ENCODE measurements around the gene ARAP3. TPM values are rescaled to one million over a fixed set of nuclear protein-coding genes. Genes with fewer than 3 reads are reported as not detected.

Gene ARAP3
- total RNA-seq, 1 experiment from 2014 or later = 15.1 TPM

GRCh38 chr5:141609044-141609443, 73.0 kb downstream of the ARAP3 start:
- Histone ChIP-seq H3K4me1 (ENCODE audit: control insufficient read depth in 1 of 2, insufficient read depth in 2 of 2, low read length in 2 of 2) (peaks cover 10 to 20% of the 10 kb centered on the region in 2 experiments), H3K4me2 (ENCODE audit: low read length) (no peak overlapping the region), H3K9me3 (ENCODE audit: control insufficient read depth in 1 of 2, insufficient read depth in 1 of 2, low read depth in 1 of 2, low read length in 2 of 2) (no peaks in the 10 kb centered on the region), H3K36me3 (ENCODE audit: control insufficient read depth in 1 of 2, insufficient read depth in 2 of 2, low read length in 2 of 2) (no peaks in the 10 kb centered on the region), H4K20me1 (ENCODE audit: insufficient read depth) (peaks cover 6% of the 10 kb centered on the region; the same call in 1 of the 2 replicates), H3K4me3 (replicated peaks in 1 of 2; ENCODE audit: low read depth in 1 of 2, low read length in 2 of 2) (no peak overlapping the region), H3K79me2 (ENCODE audit: insufficient read depth, low read length) (peaks cover 98% of the 10 kb centered on the region), H3K9ac (ENCODE audit: low read length) (no peak overlapping the region), H3K9me2 (ENCODE audit: insufficient read depth) (no peaks in the 10 kb centered on the region), H3K27ac (ENCODE audit: low read depth, low read length) (no peak overlapping the region), H3K27me3 (ENCODE audit: insufficient read depth, low read length) (no peaks in the 10 kb centered on the region), H2AFZ (ENCODE audit: low read depth, low read length, poor library complexity, severe bottlenecking) (no peak overlapping the region)
- ChIA-PET POLR2A (no interaction called here), RAD21 (ENCODE audit: low non-redundant PET in 1 of 2, low total read pairs in 2 of 2, uncharacterized antibody in 2 of 2, unreplicated experiment in 2 of 2) (no interaction called here), CTCF (interaction anchor here (0.9 to 1.3 kb wide), 3 partner anchors 10 to 16 kb away, joined by 3 to 5 read pairs (median 4); partner anchors contain the start of gene DIAPH1)
- intact Hi-C loops (cut with micrococcal nuclease) = no loop called here
- no peak for ATAC-seq
- no TSS peak for BruUV-seq (replicated peaks)
- TF ChIP-seq RAD21 (IDR thresholded peaks at IDR 0.05; ENCODE audit: low read depth) (no peak), EGR1 (IDR thresholded peaks at IDR 0.05; ENCODE audit: low read depth) (no peak), ZNF274 (IDR thresholded peaks at IDR 0.05; ENCODE audit: low read depth, low read length) (no peak), ZFX (IDR thresholded peaks at IDR 0.05) (no peak), POLR2A (IDR thresholded peaks at IDR 0.05; ENCODE audit: borderline replicate concordance, extremely low read depth, insufficient read depth, insufficient read length) (no peak), POLR2AphosphoS5 (IDR thresholded peaks at IDR 0.05; ENCODE audit: low read depth, low read length) (no peak), TCF7L2 (IDR thresholded peaks at IDR 0.05; ENCODE audit: borderline replicate concordance, extremely low read depth, insufficient read depth, insufficient read length) (no peak), EZH2phosphoT487 (IDR thresholded peaks at IDR 0.05; ENCODE audit: borderline replicate concordance) (no peak), ELF1 (IDR thresholded peaks at IDR 0.05; ENCODE audit: borderline replicate concordance, low read depth) (no peak), CEBPB (IDR thresholded peaks at IDR 0.05; ENCODE audit: low read depth) (no peak), SIN3A (IDR thresholded peaks at IDR 0.05; ENCODE audit: low read depth) (no peak)
- TF ChIP-seq, protein P1, sequence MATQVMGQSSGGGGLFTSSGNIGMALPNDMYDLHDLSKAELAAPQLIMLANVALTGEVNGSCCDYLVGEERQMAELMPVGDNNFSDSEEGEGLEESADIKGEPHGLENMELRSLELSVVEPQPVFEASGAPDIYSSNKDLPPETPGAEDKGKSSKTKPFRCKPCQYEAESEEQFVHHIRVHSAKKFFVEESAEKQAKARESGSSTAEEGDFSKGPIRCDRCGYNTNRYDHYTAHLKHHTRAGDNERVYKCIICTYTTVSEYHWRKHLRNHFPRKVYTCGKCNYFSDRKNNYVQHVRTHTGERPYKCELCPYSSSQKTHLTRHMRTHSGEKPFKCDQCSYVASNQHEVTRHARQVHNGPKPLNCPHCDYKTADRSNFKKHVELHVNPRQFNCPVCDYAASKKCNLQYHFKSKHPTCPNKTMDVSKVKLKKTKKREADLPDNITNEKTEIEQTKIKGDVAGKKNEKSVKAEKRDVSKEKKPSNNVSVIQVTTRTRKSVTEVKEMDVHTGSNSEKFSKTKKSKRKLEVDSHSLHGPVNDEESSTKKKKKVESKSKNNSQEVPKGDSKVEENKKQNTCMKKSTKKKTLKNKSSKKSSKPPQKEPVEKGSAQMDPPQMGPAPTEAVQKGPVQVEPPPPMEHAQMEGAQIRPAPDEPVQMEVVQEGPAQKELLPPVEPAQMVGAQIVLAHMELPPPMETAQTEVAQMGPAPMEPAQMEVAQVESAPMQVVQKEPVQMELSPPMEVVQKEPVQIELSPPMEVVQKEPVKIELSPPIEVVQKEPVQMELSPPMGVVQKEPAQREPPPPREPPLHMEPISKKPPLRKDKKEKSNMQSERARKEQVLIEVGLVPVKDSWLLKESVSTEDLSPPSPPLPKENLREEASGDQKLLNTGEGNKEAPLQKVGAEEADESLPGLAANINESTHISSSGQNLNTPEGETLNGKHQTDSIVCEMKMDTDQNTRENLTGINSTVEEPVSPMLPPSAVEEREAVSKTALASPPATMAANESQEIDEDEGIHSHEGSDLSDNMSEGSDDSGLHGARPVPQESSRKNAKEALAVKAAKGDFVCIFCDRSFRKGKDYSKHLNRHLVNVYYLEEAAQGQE (IDR thresholded peaks at IDR 0.05; ENCODE audit: low read depth) = no peak
- TF ChIP-seq, protein P2, sequence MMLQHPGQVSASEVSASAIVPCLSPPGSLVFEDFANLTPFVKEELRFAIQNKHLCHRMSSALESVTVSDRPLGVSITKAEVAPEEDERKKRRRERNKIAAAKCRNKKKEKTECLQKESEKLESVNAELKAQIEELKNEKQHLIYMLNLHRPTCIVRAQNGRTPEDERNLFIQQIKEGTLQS (IDR thresholded peaks at IDR 0.05) = no peak
- TF ChIP-seq, protein P3, sequence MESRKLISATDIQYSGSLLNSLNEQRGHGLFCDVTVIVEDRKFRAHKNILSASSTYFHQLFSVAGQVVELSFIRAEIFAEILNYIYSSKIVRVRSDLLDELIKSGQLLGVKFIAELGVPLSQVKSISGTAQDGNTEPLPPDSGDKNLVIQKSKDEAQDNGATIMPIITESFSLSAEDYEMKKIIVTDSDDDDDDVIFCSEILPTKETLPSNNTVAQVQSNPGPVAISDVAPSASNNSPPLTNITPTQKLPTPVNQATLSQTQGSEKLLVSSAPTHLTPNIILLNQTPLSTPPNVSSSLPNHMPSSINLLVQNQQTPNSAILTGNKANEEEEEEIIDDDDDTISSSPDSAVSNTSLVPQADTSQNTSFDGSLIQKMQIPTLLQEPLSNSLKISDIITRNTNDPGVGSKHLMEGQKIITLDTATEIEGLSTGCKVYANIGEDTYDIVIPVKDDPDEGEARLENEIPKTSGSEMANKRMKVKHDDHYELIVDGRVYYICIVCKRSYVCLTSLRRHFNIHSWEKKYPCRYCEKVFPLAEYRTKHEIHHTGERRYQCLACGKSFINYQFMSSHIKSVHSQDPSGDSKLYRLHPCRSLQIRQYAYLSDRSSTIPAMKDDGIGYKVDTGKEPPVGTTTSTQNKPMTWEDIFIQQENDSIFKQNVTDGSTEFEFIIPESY (IDR thresholded peaks at IDR 0.05; ENCODE audit: extremely low read depth, insufficient replicate concordance, low read length) = no peak
- DNase-seq (ENCODE audit: low read depth, low spot score) = no peak
